Lower leg skin (tissue), 3 donors: ENCODE data around the gene CDHR3.

Source experiments
- CTCF ChIP-seq, 3 donors: fragments of 450-650 bp; IDR thresholded peaks; one replicate each; pipeline ENCODE4 v1.5.1; 2016; ENCODE audit warnings: antibody characterized with exemption in 3 of 3, mild to moderate bottlenecking in 3 of 3, moderate library complexity in 2 of 3
- POLR2A ChIP-seq, 2 donors: fragments of 450-650 bp; IDR thresholded peaks; one replicate each; pipeline ENCODE4 v1.6.1; 2016 to 2017; ENCODE audit warnings: antibody characterized with exemption in 2 of 2, mild to moderate bottlenecking in 1 of 2, moderate library complexity in 1 of 2

- TF ChIP-seq CTCF (IDR thresholded peaks at IDR 0.05) (no peak), POLR2A (IDR thresholded peaks at IDR 0.05) (no peak)
These were observed 8.4 kb upstream of the CDHR3 start for GRCh38 chr7:105954711-105955110.
